ENCODE results near the gene LOXL3. TPM values are rescaled to one million over a fixed set of nuclear protein-coding genes. Genes with fewer than 3 reads are reported as not detected.
A peak's percentile ranks its signal among the peaks of the same experiment; 100 is the strongest.

The LOXL3 gene
- total and polyA plus RNA-seq, 3 experiments from 2014 or later, result 0.08 to 1.2 (median 0.77) TPM

- peaks cover 11% of the 10 kb centered on the region for H3K4me1 ChIP-seq (ENCODE audit: insufficient read depth, low read length)
- DNase-seq, result no peak
- no peaks in the 10 kb centered on the region for H3K9me3 ChIP-seq (ENCODE audit: low read length)
- no peak overlapping the region for H3K4me3 ChIP-seq (ENCODE audit: low read length)
- peaks cover 0 to 6% of the 10 kb centered on the region in 2 donors for H3K27me3 Mint-ChIP-seq
- H3K27ac Mint-ChIP-seq, result peak overlapping the region in 2 of 8 donors; percentile 50 to 59
- ChIA-PET CTCF (interaction anchor here (1.2 to 1.4 kb wide), 3 partner anchors 8 to 186 kb away, joined by 3 to 4 read pairs (median 3); no protein-coding TSS in a partner anchor), POLR2A (interaction anchor here (1.4 kb wide), 1 partner anchor 105 kb away, joined by 3 read pairs; the partner anchor contains the start of gene MRPL53)
- no peak overlapping the region for H3K4me3 Mint-ChIP-seq
- peaks cover 14 to 15% (median 15%) of the 10 kb centered on the region in 3 donors for H3K4me1 Mint-ChIP-seq
- no peaks in the 10 kb centered on the region for H3K9me3 Mint-ChIP-seq
- no peaks in the 10 kb centered on the region for H3K27me3 ChIP-seq (ENCODE audit: insufficient read depth, low read length, poor library complexity, severe bottlenecking)
- no peaks in the 10 kb centered on the region for H3K36me3 ChIP-seq (ENCODE audit: insufficient read depth, low read length)
- H3K27ac ChIP-seq (ENCODE audit: low read depth, low read length), result no peak overlapping the region
- H3K36me3 Mint-ChIP-seq, result peaks cover 0 to 4% (median 0%) of the 10 kb centered on the region in 3 donors
Measured at GRCh38 chr2:74577448-74577847, 23.7 kb upstream of the LOXL3 start.

- Histone ChIP-seq H3K27ac (ENCODE audit: low read depth, low read length) (no peak overlapping the region), H3K9me3 (ENCODE audit: low read length) (no peaks in the 10 kb centered on the region), H3K36me3 (ENCODE audit: insufficient read depth, low read length) (no peaks in the 10 kb centered on the region), H3K4me3 (ENCODE audit: low read length) (no peak overlapping the region), H3K27me3 (ENCODE audit: insufficient read depth, low read length, poor library complexity, severe bottlenecking) (no peaks in the 10 kb centered on the region), H3K4me1 (ENCODE audit: insufficient read depth, low read length) (peaks cover 11% of the 10 kb centered on the region)
- POLR2A ChIA-PET, result interaction anchor here (1.4 kb wide), 1 partner anchor 105 kb away, joined by 3 read pairs; the partner anchor contains the start of gene MRPL53
- Mint-ChIP-seq H3K27ac (peak overlapping the region in 1 of 8 donors; percentile 23), H3K4me3 (no peak overlapping the region), H3K27me3 (peaks cover 0 to 6% of the 10 kb centered on the region in 2 donors), H3K36me3 (peaks cover 0 to 4% (median 0%) of the 10 kb centered on the region in 3 donors), H3K4me1 (peaks cover 14 to 15% (median 15%) of the 10 kb centered on the region in 3 donors), H3K9me3 (no peaks in the 10 kb centered on the region)
- CTCF ChIA-PET, result interaction anchor here (1.2 to 1.4 kb wide), 3 partner anchors 9 to 185 kb away, joined by 3 to 4 read pairs (median 3); no protein-coding TSS in a partner anchor
- DNase-seq, result no peak
Measured at GRCh38 chr2:74576863-74577229, 23.1 kb upstream of the LOXL3 start.

GRCh38 chr2:74576211-74576862, 22.6 kb upstream of the LOXL3 start:
- Histone ChIP-seq H3K9me3 (ENCODE audit: low read length) (no peaks in the 10 kb centered on the region), H3K4me1 (ENCODE audit: insufficient read depth, low read length) (peaks cover 11% of the 10 kb centered on the region), H3K27me3 (ENCODE audit: insufficient read depth, low read length, poor library complexity, severe bottlenecking) (no peaks in the 10 kb centered on the region), H3K36me3 (ENCODE audit: insufficient read depth, low read length) (no peaks in the 10 kb centered on the region), H3K27ac (ENCODE audit: low read depth, low read length) (no peak overlapping the region), H3K4me3 (ENCODE audit: low read length) (no peak overlapping the region)
- peaks cover 0 to 6% of the 10 kb centered on the region in 2 donors for H3K27me3 Mint-ChIP-seq
- peak overlapping the region in 1 of 8 donors; percentile 24 for H3K27ac Mint-ChIP-seq
- H3K4me1 Mint-ChIP-seq, result peaks cover 14 to 15% (median 15%) of the 10 kb centered on the region in 3 donors
- CTCF ChIA-PET, result interaction anchor here (1.2 to 1.3 kb wide), 2 partner anchors 10 to 184 kb away, joined by 3 to 4 read pairs; no protein-coding TSS in a partner anchor
- POLR2A ChIA-PET, result interaction anchor here (1.4 kb wide), 1 partner anchor 104 kb away, joined by 3 read pairs; the partner anchor contains the start of gene MRPL53
- peaks cover 0 to 4% (median 0%) of the 10 kb centered on the region in 3 donors for H3K36me3 Mint-ChIP-seq
- H3K4me3 Mint-ChIP-seq, result no peak overlapping the region
- DNase-seq, result no peak
- H3K9me3 Mint-ChIP-seq, result no peaks in the 10 kb centered on the region

- H3K36me3 Mint-ChIP-seq, result peaks cover 0 to 4% (median 0%) of the 10 kb centered on the region in 3 donors
Measured at GRCh38 chr2:74575320-74575719, 21.6 kb upstream of the LOXL3 start.

GRCh38 chr2:74573747-74574562, 20.2 kb upstream of the LOXL3 start:
- H3K36me3 ChIP-seq (ENCODE audit: insufficient read depth, low read length), result no peaks in the 10 kb centered on the region
- H3K27ac ChIP-seq (ENCODE audit: low read depth, low read length), result no peak overlapping the region
- Mint-ChIP-seq H3K27ac (peak overlapping the region; percentile 15 to 87 (median 76)), H3K4me3 (peak overlapping the region in 6 of 7 donors; percentile 30 to 72 (median 64)), H3K36me3 (peaks cover 0 to 4% (median 0%) of the 10 kb centered on the region in 3 donors), H3K27me3 (no peaks in the 10 kb centered on the region), H3K4me1 (peaks cover 14 to 15% (median 15%) of the 10 kb centered on the region in 3 donors), H3K9me3 (no peaks in the 10 kb centered on the region)
- no peaks in the 10 kb centered on the region for H3K27me3 ChIP-seq (ENCODE audit: insufficient read depth, low read length, poor library complexity, severe bottlenecking)
- H3K9me3 ChIP-seq (ENCODE audit: low read length), result no peaks in the 10 kb centered on the region
- H3K4me3 ChIP-seq (ENCODE audit: low read length), result peak overlapping the region; percentile 22
- CTCF ChIA-PET, result interaction anchor here (1.3 to 2.0 kb wide), 2 partner anchors 13 to 239 kb away, joined by 3 to 7 read pairs; no protein-coding TSS in a partner anchor
- peak in 1 of 5 donors; percentile 39 for DNase-seq
- H3K4me1 ChIP-seq (ENCODE audit: insufficient read depth, low read length), result peaks cover 11% of the 10 kb centered on the region
- POLR2A ChIA-PET, result no interaction called here

More at GRCh38 chr2:74575320-74575719, 21.6 kb upstream of the LOXL3 start:
- H3K4me3 ChIP-seq (ENCODE audit: low read length), result no peak overlapping the region
- peaks cover 11% of the 10 kb centered on the region for H3K4me1 ChIP-seq (ENCODE audit: insufficient read depth, low read length)
- H3K27ac ChIP-seq (ENCODE audit: low read depth, low read length), result no peak overlapping the region
- ChIA-PET CTCF (interaction anchor here (2.0 kb wide), 1 partner anchor 12 kb away, joined by 7 read pairs; no protein-coding TSS in a partner anchor), POLR2A (no interaction called here)
- H3K27me3 ChIP-seq (ENCODE audit: insufficient read depth, low read length, poor library complexity, severe bottlenecking), result no peaks in the 10 kb centered on the region
- Mint-ChIP-seq H3K4me1 (peaks cover 14 to 15% (median 15%) of the 10 kb centered on the region in 3 donors), H3K27ac (no peak overlapping the region), H3K4me3 (no peak overlapping the region), H3K9me3 (no peaks in the 10 kb centered on the region), H3K27me3 (peaks cover 0 to 3% of the 10 kb centered on the region in 2 donors)
- H3K36me3 ChIP-seq (ENCODE audit: insufficient read depth, low read length), result no peaks in the 10 kb centered on the region
- H3K9me3 ChIP-seq (ENCODE audit: low read length), result no peaks in the 10 kb centered on the region
- DNase-seq, result no peak

GRCh38 chr2:74572178-74572925, 18.6 kb upstream of the LOXL3 start:
- no peaks in the 10 kb centered on the region for H3K9me3 ChIP-seq (ENCODE audit: low read length)
- Mint-ChIP-seq H3K4me3 (no peak overlapping the region), H3K9me3 (no peaks in the 10 kb centered on the region), H3K4me1 (peaks cover 14 to 15% (median 15%) of the 10 kb centered on the region in 3 donors), H3K27ac (peak overlapping the region in 1 of 8 donors; percentile 23), H3K36me3 (peaks cover 0 to 4% (median 0%) of the 10 kb centered on the region in 3 donors), H3K27me3 (peaks cover 9 to 10% of the 10 kb centered on the region in 2 donors)
- CTCF ChIA-PET, result interaction anchor here (1.3 kb wide), 1 partner anchor 237 kb away, joined by 3 read pairs; no protein-coding TSS in a partner anchor
- DNase-seq, result no peak
- no peak overlapping the region for H3K27ac ChIP-seq (ENCODE audit: low read depth, low read length)
- no peak overlapping the region for H3K4me3 ChIP-seq (ENCODE audit: low read length)
- POLR2A ChIA-PET, result no interaction called here
- H3K36me3 ChIP-seq (ENCODE audit: insufficient read depth, low read length), result no peaks in the 10 kb centered on the region
- peaks cover 11% of the 10 kb centered on the region for H3K4me1 ChIP-seq (ENCODE audit: insufficient read depth, low read length)
- H3K27me3 ChIP-seq (ENCODE audit: insufficient read depth, low read length, poor library complexity, severe bottlenecking), result no peaks in the 10 kb centered on the region

- Mint-ChIP-seq H3K36me3 (peaks cover 0 to 4% (median 0%) of the 10 kb centered on the region in 3 donors), H3K4me1 (peaks cover 14 to 15% (median 15%) of the 10 kb centered on the region in 3 donors), H3K9me3 (no peaks in the 10 kb centered on the region), H3K27ac (no peak overlapping the region), H3K27me3 (peaks cover 12 to 15% of the 10 kb centered on the region in 2 donors), H3K4me3 (no peak overlapping the region)
- Histone ChIP-seq H3K4me3 (ENCODE audit: low read length) (no peak overlapping the region), H3K27ac (ENCODE audit: low read depth, low read length) (no peak overlapping the region), H3K36me3 (ENCODE audit: insufficient read depth, low read length) (no peaks in the 10 kb centered on the region), H3K4me1 (ENCODE audit: insufficient read depth, low read length) (peaks cover 11% of the 10 kb centered on the region), H3K27me3 (ENCODE audit: insufficient read depth, low read length, poor library complexity, severe bottlenecking) (no peaks in the 10 kb centered on the region), H3K9me3 (ENCODE audit: low read length) (no peaks in the 10 kb centered on the region)
- no peak for DNase-seq
- POLR2A ChIA-PET, result no interaction called here
- CTCF ChIA-PET, result no interaction called here
Measured at GRCh38 chr2:74571058-74571457, 17.3 kb upstream of the LOXL3 start.
